NT2/D1 (cell line): ENCODE measurements around the gene UMPS.

ENCODE experiments used
- YY1 ChIP-seq: IDR thresholded peaks from 2 replicates; pipeline ENCODE4 v1.6.1; 2011; ENCODE audit not compliant: insufficient read length, insufficient read depth
- ZNF274 ChIP-seq: IDR thresholded peaks from 2 replicates; pipeline ENCODE4 v1.6.1; 2011; ENCODE audit warnings: mild to moderate bottlenecking, low read depth, low read length

DNA sequence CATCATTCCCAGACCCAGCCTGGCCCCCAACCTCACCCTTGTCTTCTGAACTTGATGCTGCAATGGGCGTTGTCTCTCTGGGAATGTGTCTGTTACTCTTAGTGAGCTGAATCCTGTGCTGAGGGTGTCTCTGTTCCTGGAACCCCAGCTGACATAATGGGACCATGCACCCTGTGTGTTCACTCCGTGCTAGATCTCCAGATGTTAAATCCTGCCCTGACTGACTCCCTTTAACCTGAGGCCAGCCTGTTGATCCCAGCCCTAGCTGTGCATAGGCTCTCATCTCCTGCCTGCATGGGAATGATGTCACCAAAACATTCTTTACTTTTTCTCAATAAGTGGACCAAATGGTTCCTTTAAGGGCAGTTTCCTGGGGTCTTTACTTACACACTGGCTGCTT, 48.0 kb upstream of the UMPS start:
- no peak for TF ChIP-seq ZNF274
- no peak for TF ChIP-seq YY1
